HT1080 (cell line): Measurements from ENCODE around the gene CEBPG. TPM values are rescaled to one million over a fixed set of nuclear protein-coding genes. Genes with fewer than 3 reads are reported as not detected.

ENCODE experiments used
- DNase-seq: peaks from one replicate; pipeline ENCODE4 v3.0.0-alpha.2; 2015; ENCODE audit warnings: low read depth
- total RNA-seq: library from RNA; depleted of rRNA; stranded (reverse); fragments of >200 nt; shearing (Covaris generic); gene quantifications from 2 replicates; pipeline ENCODE4 v1.2.3, GENCODE V29; 2014

Gene CEBPG
- total RNA-seq, 1 experiment from 2014 or later, result 19.3 TPM

DNA sequence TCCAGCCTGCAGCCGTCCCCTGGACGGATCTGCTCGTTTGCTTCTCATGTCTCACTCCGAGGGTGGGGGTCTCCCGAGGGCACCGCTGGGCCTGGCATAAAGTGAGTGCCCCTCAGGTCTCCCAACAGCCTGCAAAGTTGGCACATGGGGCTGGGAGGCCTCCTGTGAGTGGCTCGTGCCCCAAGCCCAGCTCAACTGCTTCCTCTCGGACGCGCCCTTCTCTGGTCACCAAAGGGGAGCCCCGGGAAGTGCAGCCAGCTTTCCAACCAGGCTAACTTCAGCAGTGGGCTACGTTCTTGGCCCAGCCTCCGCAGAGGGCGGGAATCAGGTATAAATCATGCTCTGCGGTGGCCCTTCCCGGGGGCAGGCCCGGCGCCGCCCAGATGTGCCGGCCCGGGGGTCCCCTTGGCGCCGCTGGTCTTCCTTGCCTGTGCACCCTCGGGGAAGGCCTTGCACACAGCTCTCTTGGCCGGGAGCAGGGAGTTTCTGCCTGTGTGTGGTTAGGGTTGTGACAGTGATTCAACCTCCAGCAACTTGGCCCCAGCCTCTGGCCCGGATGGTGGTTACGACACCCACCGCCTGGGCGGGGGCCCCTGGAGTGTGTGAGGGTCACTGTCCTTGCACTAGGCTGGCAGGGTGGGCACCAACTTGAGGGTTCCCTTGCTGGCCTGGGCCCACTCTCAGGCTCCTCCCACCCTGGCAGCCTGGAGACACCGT lies 20.7 kb downstream of the CEBPG start:
- DNase-seq, result peak; percentile 70

DNA sequence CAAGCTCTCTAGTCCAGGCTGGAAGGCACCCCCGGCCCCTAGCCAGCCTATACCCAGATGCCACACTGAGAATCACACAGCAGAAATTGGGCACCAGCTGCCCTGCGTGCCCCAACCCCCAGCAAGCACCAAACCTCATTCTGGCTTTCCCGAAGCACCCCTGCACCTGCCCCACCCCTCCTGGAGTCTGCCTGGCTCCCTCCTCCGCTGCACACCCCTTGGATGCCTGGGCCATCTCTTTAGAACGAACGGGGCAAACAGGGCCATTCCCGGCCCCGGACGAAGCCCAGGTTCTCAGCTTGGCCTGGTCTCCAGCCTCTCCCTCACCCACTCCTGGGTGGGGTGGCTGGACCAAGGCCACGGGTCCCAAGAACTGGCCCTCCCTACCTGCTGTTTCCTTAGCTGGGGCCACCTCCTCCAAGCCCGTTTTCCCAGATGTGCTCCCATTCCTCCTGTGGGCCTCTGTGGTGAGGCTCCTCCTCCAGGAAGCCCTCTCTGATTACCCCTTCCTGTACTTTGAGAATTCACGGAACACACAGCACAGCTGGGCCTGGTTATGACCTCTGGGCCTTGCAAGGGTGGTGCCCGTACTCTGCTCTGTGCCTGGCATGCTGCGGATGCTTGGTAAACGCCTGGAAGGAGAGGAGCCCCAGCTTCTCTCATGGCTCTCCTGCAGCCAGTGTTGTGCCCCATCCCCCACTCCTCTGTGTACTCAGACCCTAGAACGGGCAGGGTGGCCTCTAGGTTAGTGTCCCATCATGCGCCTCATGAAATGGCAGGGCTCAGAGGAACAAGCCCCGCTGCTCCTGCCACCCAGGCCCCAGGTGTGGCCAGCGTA lies 21.4 kb downstream of the CEBPG start:
- no peak for DNase-seq

DNA sequence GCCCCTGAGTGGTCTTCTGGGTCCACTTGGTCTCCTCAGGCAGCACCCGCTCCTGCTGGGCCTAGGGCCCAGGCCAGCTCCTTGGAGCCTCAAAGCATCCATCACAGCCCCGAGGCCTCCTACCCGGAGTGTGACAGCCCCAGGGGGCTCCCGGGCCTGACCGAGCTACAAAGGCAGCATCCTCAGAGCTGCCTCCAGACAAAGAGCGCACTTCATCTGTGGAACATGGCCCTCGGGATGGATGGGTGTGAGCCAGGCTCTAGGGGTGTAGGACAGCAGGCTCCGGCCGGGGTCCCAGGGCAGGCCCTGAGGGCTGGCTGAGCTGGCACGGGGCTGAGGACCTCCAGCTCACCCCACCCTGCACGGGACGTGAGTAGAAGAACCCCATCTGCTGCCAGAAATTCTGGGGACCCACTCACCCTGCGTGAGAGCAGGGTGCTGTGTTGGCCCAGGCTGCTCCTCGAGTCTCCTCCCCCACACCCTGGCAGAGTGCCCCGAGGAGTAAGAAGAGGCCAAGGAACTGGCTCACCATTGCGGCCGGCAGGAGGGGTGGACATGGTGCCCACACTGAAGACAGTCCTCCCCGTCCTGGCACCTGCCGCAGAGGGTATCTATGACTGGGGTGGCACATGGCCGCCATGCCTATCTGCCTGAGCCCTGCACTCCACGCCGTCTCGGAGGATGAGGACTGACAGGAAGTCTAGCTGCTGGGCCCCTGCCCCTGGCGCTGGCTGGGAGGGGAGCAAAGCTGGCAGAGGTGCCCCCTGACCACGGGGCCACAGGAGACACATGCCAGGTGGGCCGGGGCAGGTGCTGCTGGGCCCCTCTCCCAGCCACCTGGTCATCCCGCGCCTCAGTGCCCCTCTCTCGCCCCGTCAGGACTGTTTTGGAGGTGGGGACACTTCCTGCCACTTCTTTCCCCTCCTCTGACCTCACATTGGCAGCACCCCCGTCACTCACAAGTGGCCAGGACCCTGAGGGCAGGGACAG lies 22.3 kb downstream of the CEBPG start:
- no peak for DNase-seq

DNA sequence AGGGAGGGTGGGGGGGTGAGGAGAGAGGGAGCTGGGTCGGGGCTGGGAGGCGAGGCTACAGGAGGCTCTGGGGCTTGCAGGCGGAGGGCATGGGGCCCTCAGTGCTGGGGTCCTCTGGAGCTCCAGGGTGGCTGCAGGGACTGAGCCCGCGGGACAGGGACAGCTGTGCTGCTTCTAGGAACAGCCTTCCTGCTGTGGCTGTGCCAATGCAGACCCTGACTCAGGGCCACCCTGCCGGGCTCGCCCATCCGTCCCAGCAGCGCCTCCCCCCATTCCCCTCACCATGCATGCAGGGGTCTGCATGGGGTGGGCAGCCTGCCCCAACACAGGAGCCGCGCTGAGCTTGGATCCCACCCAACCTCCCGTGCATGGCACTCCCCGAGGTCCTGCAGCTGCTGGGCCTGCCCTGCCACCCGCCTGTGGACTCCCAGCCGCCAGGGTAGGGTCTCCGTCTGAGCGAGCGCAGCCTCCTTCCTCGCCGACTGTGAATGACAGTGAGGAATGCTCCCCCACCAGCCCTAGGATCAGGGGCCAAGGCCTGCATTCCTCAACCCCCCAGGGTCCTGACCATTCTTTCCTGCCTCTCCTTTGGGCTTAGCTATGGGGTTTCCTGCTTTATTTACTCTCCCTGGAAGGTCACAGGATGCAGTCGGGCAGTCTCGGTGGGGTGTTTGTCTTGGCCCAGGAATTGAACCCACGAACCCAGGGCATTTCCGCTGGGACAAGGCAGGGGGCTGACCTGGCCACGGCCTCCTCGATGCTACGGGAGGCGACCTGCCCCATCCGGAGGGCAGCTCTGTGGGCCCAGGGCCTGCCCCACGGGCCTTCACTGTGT lies 23.4 kb downstream of the CEBPG start:
- no peak for DNase-seq

GRCh38 chr19:33397536-33398360 lies 24.2 kb downstream of the CEBPG start:
- DNase-seq, result no peak

DNA sequence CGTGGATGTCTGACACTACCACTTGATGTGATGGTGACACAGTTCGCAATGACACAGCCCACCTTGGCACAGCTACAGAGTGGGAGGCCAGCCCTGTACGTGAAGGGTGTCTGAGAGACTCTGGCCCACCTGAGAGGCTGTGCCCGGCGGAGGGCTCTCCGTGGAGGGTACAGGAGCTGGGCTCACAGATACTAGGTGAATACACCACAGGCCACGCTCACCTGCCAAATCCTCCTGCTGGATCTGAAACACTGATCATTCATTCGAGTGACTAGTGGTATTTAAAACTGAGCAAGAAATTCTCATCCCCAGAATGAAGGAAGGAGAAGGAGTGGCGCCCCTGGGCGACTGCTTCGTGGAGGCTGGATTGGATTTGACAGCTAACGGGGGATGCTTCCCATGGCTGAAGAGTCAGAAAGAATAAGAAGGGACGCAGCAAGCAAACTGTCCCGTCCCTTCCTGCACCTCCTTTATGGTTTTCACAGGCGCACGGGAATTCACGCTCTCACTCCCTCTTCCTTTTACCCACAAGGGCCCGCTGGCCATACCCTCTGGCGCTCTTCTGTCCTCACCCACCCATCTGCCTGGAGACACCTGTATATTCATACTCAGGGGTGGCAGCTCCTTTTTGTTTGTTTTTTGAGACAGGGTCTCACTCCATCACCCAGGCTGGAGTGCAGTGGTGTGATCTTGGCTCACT lies 25.0 kb downstream of the CEBPG start:
- no peak for DNase-seq

GRCh38 chr19:33399081-33399744 lies 25.7 kb downstream of the CEBPG start:
- DNase-seq, result no peak

DNA sequence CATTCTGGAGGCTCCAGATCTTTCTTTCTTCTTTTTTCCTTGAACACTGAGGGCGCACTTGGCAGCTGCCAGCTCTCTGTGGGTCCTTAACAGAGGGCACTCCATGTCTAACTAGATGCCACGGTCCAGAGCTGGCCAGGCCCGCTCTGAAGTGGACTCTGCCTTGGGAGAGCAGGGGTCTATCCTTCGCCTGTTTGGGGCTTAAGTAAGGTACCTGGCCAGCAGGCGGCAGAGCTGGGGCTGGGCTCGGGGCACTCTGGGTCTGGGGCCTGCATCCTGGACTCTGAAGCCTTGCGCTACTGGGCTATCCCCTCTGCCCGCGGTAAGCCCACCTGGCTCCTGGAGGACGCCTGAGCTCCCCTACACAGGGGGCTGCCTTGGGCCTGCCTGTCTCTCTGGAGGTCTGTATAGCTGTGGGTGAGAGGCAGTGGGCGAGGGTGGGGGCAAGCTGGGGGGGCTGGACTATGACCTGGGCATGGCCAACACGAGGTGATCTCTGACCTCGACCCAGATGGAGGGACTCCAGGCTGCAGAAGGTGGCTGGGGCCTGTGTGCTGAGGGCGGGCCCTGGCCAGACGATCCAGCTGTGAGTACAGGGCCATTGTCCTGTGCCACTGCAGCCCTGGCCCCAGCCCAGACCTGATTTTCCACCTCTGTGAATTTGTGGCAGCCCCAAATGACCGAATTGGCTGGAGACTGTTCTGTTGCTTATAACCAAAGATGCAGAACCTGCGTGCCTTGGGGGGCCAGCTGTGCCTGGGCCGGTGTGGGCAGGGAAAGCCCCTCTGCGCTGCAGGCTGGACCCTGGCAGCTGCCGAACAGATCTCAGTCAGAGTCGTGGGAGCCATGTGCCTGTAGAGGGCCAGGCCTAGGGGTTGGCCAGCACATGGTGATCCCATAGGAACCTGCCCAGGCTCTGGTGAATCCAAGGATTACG lies 26.5 kb downstream of the CEBPG start:
- no peak for DNase-seq

DNA sequence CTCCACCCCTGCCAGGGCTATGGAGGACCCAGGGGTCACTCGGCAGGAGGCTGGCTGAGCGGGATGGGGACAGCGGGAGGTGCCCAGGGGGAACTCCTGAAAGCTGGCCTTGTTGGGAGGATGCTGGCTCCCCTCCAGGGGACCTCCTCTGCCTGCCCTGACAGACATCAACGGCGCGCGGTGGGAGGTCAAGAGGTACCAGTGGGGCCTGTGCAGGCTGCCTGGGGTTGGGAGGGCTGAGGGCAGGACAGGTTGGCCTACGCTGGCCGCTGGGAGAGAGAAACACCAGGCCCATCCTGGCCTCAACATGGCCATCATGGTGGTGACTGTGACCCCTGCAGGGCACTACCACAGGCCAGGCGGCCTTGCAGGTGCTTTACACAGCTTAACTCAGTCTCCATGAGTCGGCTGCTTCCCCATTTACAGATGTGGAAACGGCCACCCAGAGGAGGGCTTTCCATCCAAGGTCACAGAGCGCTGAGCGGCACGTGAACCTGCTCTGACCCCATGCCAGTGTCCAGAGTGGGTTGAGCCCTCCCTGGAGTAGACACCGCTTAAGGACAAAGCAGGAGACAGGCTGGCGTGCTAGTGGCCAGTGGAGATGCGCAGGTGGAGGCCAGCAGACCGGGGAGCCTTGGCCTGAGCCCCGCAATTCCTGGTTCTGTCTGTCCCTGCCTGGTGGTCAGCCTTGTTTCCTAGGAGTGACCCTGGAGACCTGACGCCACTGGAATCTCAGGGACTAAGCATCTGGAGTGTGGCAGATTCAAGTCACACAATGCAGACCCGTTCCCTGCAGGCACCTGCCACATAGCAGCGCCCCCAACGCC lies 27.6 kb downstream of the CEBPG start:
- no peak for DNase-seq

DNA sequence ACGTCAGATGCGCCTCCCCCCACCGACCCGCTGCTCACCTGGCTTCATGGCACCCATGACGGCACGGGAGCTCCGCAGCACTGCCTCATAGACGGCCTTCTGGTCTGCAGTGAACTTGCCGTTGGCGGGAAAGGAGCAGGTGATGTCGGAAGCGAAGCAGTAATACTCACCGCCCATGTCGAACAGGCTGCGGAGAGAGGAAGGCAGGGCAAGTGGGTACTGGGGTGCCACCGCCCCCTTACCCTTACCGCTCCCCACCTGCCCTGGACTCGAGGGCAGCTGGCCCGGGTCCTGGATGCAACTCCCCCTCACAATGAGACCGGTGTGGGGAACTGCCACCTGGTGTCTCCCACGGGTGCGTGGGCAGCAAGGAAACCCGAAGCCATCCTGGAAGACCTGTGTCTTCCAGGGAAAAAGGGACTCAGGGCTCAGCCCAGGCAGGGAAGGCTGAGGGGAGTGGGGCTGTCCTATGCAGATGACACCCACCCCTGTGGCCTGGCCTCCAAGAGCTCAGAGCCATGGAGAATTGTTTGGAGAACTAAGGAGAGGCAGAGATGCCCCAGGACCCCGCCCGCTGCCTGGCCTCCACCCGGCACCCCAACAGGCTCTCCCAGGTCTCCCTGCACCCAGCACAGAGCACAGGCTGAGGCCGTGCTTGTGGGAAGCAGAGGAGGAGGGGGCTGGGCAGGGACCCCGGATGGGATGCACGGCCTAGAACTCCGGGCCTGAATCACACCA lies 28.3 kb downstream of the CEBPG start:
- no peak for DNase-seq

- DNase-seq, result no peak
Measured at GRCh38 chr19:33402421-33403220, 29.1 kb downstream of the CEBPG start.

DNA sequence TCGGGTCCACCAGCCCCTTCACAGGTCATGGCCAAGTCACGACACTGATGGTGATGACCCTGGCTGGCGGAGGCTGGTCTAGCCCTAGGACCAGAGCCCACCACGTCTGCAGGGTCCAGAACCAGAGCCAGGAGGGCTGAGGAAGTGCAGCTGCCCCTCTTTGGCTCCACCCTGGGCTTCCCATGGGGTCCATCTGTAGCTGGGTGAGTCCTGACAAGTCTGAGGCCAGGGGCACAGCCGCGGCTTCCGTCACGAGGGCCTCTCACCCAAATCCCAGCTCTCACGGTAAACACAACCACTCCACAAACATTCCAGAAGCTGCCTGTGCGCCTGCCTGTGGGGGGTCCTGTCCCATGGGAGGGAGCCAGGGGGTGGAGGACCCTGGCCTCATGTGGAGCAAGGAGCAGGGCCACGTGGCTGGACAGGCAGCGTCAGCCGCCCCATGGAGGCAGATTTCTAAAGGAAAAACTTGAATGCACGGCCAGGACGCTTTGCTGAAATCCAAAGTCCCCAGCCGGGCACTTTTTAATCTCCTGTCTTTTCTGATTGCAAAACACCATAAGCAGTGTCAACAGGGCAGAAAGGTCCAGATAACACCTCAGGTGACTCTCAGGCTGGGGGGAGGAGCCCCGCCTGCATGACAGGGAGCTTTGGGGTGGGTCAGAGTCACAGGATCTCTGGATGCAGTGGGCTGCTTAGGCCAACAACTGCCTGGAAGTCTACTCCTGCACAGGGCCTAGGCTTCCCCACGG lies 29.9 kb downstream of the CEBPG start:
- DNase-seq, result no peak

- DNase-seq, result no peak
Measured at GRCh38 chr19:33403973-33404304, 30.4 kb downstream of the CEBPG start.

GRCh38 chr19:33404506-33405253 lies 31.2 kb downstream of the CEBPG start:
- no peak for DNase-seq
